Measurements from ENCODE around the gene RHOT2.

The RHOT2 gene

GRCh38 chr16:694863-695354 is 27.0 kb downstream of the RHOT2 start:
- in situ Hi-C loops (cut with HindIII; ENCODE audit: low pct_unique_long_range_greater_than_20kb, low sequenced_read_pairs), result no loop called here

GRCh38 chr16:695355-696089 is 27.6 kb downstream of the RHOT2 start:
- in situ Hi-C loops (cut with HindIII; ENCODE audit: low pct_unique_long_range_greater_than_20kb, low sequenced_read_pairs), result no loop called here
- no peak for TF ChIP-seq JUND (IDR thresholded peaks at IDR 0.05; ENCODE audit: low read depth)
- DNase-seq (ENCODE audit: low read depth in 1 of 2, low spot score in 1 of 2), result no peak

More at GRCh38 chr16:694863-695354, 27.0 kb downstream of the RHOT2 start:
- no peak for DNase-seq (ENCODE audit: low read depth in 1 of 2, low spot score in 1 of 2)
- TF ChIP-seq JUND (IDR thresholded peaks at IDR 0.05; ENCODE audit: low read depth), result no peak

GRCh38 chr16:698911-699671 is 31.2 kb downstream of the RHOT2 start:
- DNase-seq (ENCODE audit: low read depth in 1 of 2, low spot score in 1 of 2), result no peak
- no peak for TF ChIP-seq JUND (IDR thresholded peaks at IDR 0.05; ENCODE audit: low read depth)
- in situ Hi-C loops (cut with HindIII; ENCODE audit: low pct_unique_long_range_greater_than_20kb, low sequenced_read_pairs), result no loop called here

- in situ Hi-C loops (cut with HindIII; ENCODE audit: low pct_unique_long_range_greater_than_20kb, low sequenced_read_pairs), result loop anchor here (25.0 kb wide), 1 partner anchor 286 kb away; the partner anchor contains the start of gene SOX8
- DNase-seq (ENCODE audit: low read depth in 1 of 2, low spot score in 1 of 2), result peak; percentile 40 to 59
- no peak for TF ChIP-seq JUND (IDR thresholded peaks at IDR 0.05; ENCODE audit: low read depth)
These were observed 33.0 kb downstream of the RHOT2 start for GRCh38 chr16:700684-701584.

- no peak for TF ChIP-seq JUND (IDR thresholded peaks at IDR 0.05; ENCODE audit: low read depth)
- in situ Hi-C loops (cut with HindIII; ENCODE audit: low pct_unique_long_range_greater_than_20kb, low sequenced_read_pairs), result loop anchor here (25.0 kb wide), 1 partner anchor 285 kb away; the partner anchor contains the start of gene SOX8
- no peak for DNase-seq (ENCODE audit: low read depth in 1 of 2, low spot score in 1 of 2)
These were observed 34.4 kb downstream of the RHOT2 start for GRCh38 chr16:702341-702740.

GRCh38 chr16:703406-703805 is 35.5 kb downstream of the RHOT2 start:
- DNase-seq (ENCODE audit: low read depth in 1 of 2, low spot score in 1 of 2), result no peak
- in situ Hi-C loops (cut with HindIII; ENCODE audit: low pct_unique_long_range_greater_than_20kb, low sequenced_read_pairs), result loop anchor here (25.0 kb wide), 1 partner anchor 284 kb away; the partner anchor contains the start of gene SOX8
- TF ChIP-seq JUND (IDR thresholded peaks at IDR 0.05; ENCODE audit: low read depth), result no peak

- no peak for TF ChIP-seq JUND (IDR thresholded peaks at IDR 0.05; ENCODE audit: low read depth)
- DNase-seq (ENCODE audit: low read depth in 1 of 2, low spot score in 1 of 2), result no peak
- in situ Hi-C loops (cut with HindIII; ENCODE audit: low pct_unique_long_range_greater_than_20kb, low sequenced_read_pairs), result loop anchor here (25.0 kb wide), 1 partner anchor 283 kb away; the partner anchor contains the start of gene SOX8
These were observed 36.1 kb downstream of the RHOT2 start for GRCh38 chr16:704047-704446.

GRCh38 chr16:704552-705380 is 36.8 kb downstream of the RHOT2 start:
- in situ Hi-C loops (cut with HindIII; ENCODE audit: low pct_unique_long_range_greater_than_20kb, low sequenced_read_pairs), result loop anchor here (25.0 kb wide), 1 partner anchor 283 kb away; the partner anchor contains the start of gene SOX8
- no peak for TF ChIP-seq JUND (IDR thresholded peaks at IDR 0.05; ENCODE audit: low read depth)
- DNase-seq (ENCODE audit: low read depth in 1 of 2, low spot score in 1 of 2), result no peak

- peak; percentile 87 to 94 for DNase-seq (ENCODE audit: low read depth in 1 of 2, low spot score in 1 of 2)
- TF ChIP-seq JUND (IDR thresholded peaks at IDR 0.05; ENCODE audit: low read depth), result no peak
- in situ Hi-C loops (cut with HindIII; ENCODE audit: low pct_unique_long_range_greater_than_20kb, low sequenced_read_pairs), result loop anchor here (25.0 kb wide), 1 partner anchor 282 kb away; the partner anchor contains the start of gene SOX8
These were observed 37.7 kb downstream of the RHOT2 start, which contains the start of gene FBXL16 for GRCh38 chr16:705431-706188. Gene FBXL16, minus strand, starts transcription at chr16:705801. Its CDS starts 8,396 bp downstream, at chr16:697405.
